ENCODE data around the gene RBM4.
A peak's percentile ranks its signal among the peaks of the same experiment; 100 is the strongest.

The RBM4 gene

GRCh38 chr11:66691311-66691980 lies 52.9 kb downstream of the RBM4 start:
- Histone ChIP-seq H3K4me3 (no peak overlapping the region), H3K27ac (no peak overlapping the region)
- no peak for TF ChIP-seq CTCF (IDR thresholded peaks at IDR 0.05)
- DNase-seq (ENCODE audit: low spot score): no peak

DNA sequence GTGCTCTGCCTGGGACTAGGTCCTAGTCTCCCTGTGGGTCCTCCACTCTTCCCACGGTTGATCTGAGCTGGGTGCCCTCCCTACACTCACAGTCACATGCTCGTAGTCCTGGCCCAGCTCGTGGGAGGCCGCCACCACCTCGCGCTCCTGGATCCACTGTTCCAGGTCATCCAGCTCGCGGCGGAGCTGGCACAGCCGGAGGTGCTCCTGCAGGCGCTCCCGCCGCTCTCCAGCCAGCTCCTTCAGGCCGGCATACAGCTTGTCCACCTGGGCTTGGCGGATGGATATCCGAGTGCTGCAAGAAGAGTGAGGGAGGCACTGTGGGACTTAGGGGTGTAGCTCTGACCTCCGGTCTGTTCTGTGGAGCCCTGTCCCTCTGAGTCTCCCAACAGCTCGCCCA lies 53.9 kb downstream of the RBM4 start:
- DNase-seq (ENCODE audit: low spot score): no peak
- H3K4me3 ChIP-seq: no peak overlapping the region
- TF ChIP-seq CTCF (IDR thresholded peaks at IDR 0.05): no peak
- no peak overlapping the region for H3K27ac ChIP-seq

GRCh38 chr11:66692871-66693331 lies 54.4 kb downstream of the RBM4 start:
- no peak for TF ChIP-seq CTCF (IDR thresholded peaks at IDR 0.05)
- DNase-seq (ENCODE audit: low spot score): no peak
- no peak overlapping the region for H3K4me3 ChIP-seq
- H3K27ac ChIP-seq: no peak overlapping the region

DNA sequence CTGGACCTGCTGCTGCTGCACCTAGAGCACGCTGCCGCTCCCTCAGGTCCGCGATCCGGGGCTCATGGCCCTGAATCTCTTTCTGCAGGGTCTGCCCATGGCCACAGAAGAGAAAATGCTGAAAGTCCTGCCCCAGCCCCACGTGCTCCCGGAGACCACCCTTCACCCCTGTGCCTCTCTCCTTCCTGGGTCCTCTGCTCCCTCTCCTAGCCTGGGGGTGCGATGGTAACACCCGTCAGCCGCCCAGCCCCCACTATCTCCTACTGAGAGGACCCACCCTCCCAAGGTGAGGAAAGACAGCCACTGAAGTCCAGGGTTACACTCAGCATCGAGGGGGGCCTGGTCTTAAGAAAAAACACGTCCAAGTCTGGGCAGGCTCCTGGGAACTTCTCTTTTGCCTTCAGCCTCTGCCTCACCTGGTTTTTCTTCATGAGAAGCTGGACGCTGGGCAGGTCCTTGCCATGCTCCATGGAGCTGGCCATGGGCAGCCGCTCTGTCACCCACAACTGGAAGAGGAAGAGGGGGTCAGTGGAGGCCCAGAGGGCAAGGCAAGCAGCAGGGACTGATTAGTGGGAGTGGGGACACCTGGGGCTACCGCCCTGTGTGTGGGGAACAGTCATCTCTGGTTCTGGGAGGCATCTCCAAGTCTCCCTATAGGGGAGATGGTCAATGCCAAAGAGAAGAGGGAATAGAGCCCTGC lies 55.0 kb downstream of the RBM4 start:
- Histone ChIP-seq H3K4me3 (no peak overlapping the region), H3K27ac (no peak overlapping the region)
- no peak for TF ChIP-seq CTCF (IDR thresholded peaks at IDR 0.05)
- no peak for DNase-seq (ENCODE audit: low spot score)

GRCh38 chr11:66694056-66694410 lies 55.5 kb downstream of the RBM4 start:
- Histone ChIP-seq H3K4me3 (no peak overlapping the region), H3K27ac (no peak overlapping the region)
- no peak for TF ChIP-seq CTCF (IDR thresholded peaks at IDR 0.05)
- DNase-seq (ENCODE audit: low spot score): no peak

DNA sequence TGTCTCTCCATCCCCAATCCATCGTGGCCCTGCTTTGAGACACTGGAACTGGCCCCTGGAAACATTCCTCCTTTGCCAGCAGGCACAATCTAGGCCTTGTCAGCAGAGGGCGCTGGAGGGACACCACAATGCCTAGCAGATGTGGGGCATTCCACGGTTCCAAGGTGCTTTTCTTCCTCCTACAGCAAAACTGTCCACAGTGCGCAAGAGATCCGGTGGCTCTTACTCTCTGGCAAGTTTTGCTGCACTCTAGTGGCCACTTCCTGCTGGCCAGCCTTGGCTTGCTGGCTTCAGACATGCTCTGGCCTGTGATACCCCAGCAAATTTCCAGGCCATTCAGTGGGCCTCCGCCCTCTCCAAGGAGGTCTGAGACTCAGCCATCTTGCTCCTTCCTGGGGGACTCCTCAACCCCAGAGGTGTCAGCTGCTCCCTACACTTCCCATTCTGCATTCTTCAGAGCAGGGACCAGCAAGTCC lies 56.3 kb downstream of the RBM4 start:
- H3K4me3 ChIP-seq: no peak overlapping the region
- no peak overlapping the region for H3K27ac ChIP-seq
- peak; percentile 81 for DNase-seq (ENCODE audit: low spot score)
- peak; percentile 91 for TF ChIP-seq CTCF (IDR thresholded peaks at IDR 0.05)

Measured in coronary artery (tissue), 2 donors.